ENCODE data around the gene OPCML.

DNA sequence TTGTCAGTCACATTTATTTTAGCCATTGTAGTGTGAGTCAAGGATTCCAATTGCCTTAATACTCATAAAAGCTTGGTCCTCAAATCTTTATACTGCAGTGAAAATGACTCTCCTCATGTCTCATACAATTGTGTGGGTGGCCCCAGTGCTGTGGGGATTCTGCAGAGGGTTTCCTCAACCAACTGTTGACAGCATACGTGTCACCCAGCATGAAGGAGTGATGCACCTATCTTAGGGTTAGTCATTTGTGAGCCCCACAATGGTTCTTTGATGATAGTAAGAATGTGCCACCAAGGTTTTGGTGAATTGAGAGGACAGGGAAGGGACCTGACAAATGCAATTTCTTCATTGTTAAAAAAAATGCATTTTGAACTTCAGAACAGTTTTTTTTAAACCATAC lies 1046.2 kb downstream of the OPCML start:
- TF ChIP-seq, protein P1, sequence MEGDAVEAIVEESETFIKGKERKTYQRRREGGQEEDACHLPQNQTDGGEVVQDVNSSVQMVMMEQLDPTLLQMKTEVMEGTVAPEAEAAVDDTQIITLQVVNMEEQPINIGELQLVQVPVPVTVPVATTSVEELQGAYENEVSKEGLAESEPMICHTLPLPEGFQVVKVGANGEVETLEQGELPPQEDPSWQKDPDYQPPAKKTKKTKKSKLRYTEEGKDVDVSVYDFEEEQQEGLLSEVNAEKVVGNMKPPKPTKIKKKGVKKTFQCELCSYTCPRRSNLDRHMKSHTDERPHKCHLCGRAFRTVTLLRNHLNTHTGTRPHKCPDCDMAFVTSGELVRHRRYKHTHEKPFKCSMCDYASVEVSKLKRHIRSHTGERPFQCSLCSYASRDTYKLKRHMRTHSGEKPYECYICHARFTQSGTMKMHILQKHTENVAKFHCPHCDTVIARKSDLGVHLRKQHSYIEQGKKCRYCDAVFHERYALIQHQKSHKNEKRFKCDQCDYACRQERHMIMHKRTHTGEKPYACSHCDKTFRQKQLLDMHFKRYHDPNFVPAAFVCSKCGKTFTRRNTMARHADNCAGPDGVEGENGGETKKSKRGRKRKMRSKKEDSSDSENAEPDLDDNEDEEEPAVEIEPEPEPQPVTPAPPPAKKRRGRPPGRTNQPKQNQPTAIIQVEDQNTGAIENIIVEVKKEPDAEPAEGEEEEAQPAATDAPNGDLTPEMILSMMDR (conservative IDR thresholded peaks at IDR 0.05; ENCODE audit: low read depth, low read length) = no peak
- TF ChIP-seq EZH2phosphoT487 (IDR thresholded peaks at IDR 0.05; ENCODE audit: borderline replicate concordance, low read length) = no peak

All from PC-3 (cell line).